AG08395 (cell line): ENCODE measurements around the gene BST1.
A peak's percentile ranks its signal among the peaks of the same experiment; 100 is the strongest.

Experiments used
- DNase-seq: peaks from one replicate; pipeline ENCODE4 v3.0.0; 2012; ENCODE audit warnings: mixed read lengths, low spot score

Gene BST1

GRCh38 chr4:15676039-15676438, 26.8 kb upstream of the BST1 start:
- DNase-seq = no peak

GRCh38 chr4:15676899-15677298, 26.0 kb upstream of the BST1 start:
- no peak for DNase-seq

GRCh38 chr4:15677507-15677988, 25.3 kb upstream of the BST1 start:
- no peak for DNase-seq

- no peak for DNase-seq
These were observed 21.8 kb upstream of the BST1 start for GRCh38 chr4:15681067-15681371.

- peak; percentile 100 for DNase-seq
These were observed 21.3 kb upstream of the BST1 start, which contains the start of gene FAM200B for GRCh38 chr4:15681372-15682241. Gene FAM200B (plus strand): TSS chr4:15681827. CDS start chr4:15686978, 5,151 bp downstream.

GRCh38 chr4:15682242-15683142, 20.4 kb upstream of the BST1 start:
- no peak for DNase-seq

GRCh38 chr4:15683143-15683495, 19.7 kb upstream of the BST1 start:
- no peak for DNase-seq

- DNase-seq = no peak
These were observed 18.4 kb upstream of the BST1 start for GRCh38 chr4:15684498-15684897.

GRCh38 chr4:15688051-15688450, 14.8 kb upstream of the BST1 start:
- no peak for DNase-seq

GRCh38 chr4:15689540-15689939, 13.3 kb upstream of the BST1 start:
- DNase-seq = no peak

GRCh38 chr4:15690020-15690809, 12.7 kb upstream of the BST1 start:
- DNase-seq = peak; percentile 78

- peak; percentile 65 for DNase-seq
These were observed 11.3 kb upstream of the BST1 start for GRCh38 chr4:15691346-15692135.

GRCh38 chr4:15692602-15693001, 10.3 kb upstream of the BST1 start:
- no peak for DNase-seq

- DNase-seq = no peak
These were observed 8.4 kb upstream of the BST1 start for GRCh38 chr4:15694431-15694830.

- DNase-seq = peak; percentile 86
These were observed 7.6 kb upstream of the BST1 start for GRCh38 chr4:15695240-15695699.

- DNase-seq = no peak
These were observed 7.1 kb upstream of the BST1 start for GRCh38 chr4:15695729-15696128.

GRCh38 chr4:15696866-15697265, 6.0 kb upstream of the BST1 start:
- DNase-seq = no peak

GRCh38 chr4:15703439-15703838, 574 bp downstream of the BST1 start:
- DNase-seq = no peak

GRCh38 chr4:15704129-15704528, 1.3 kb downstream of the BST1 start:
- no peak for DNase-seq

GRCh38 chr4:15706646-15707362, 3.9 kb downstream of the BST1 start:
- no peak for DNase-seq

- DNase-seq = no peak
These were observed 4.5 kb downstream of the BST1 start for GRCh38 chr4:15707363-15707715.
